ENCODE data around the gene CFAP47.
"Not testable (repeated sequence)": the region's sequence is repeated elsewhere in the genome, so short reads cannot be mapped to it uniquely, and the experiment has no call there.

DNA sequence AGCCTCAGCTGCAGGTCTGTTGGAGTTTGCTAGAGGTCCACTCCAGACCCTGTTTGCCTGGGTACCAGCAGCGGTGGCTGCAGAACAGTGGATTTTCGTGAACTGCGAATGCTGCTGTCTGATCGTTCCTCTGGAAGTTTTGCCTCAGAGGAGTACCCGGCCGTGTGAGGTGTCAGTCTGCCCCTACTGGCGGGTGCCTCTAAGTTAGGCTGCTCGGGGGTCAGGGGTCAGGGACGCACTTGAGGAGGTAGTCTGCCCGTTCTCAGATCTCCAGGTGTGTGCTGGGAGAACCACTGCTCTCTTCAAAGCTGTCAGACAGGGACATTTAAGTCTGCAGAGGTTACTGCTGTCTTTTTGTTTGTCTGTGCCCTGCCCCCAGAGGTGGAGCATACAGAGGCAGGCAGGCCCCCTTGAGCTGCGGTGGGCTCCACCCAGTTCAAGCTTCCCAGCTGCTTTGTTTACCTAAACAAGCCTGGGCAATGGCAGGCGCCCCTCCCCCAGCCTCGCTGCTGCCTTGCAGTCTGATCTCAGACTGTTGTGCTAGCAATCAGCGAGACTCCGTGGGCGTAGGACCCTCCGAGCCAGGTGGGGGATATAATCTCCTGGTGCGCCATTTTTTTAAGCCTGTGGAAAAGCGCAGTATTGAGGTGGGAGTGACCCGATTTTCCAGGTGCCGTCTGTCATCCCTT lies 315.4 kb downstream of the CFAP47 start:
- TF ChIP-seq MXI1 (IDR thresholded peaks at IDR 0.05; ENCODE audit: borderline replicate concordance, low read depth, low read length); POLR2A (IDR thresholded peaks at IDR 0.05; ENCODE audit: low read depth, low read length); FOS (IDR thresholded peaks at IDR 0.05; ENCODE audit: low read depth, low read length); RFX5 (IDR thresholded peaks at IDR 0.05; ENCODE audit: low read depth, low read length): not testable (repeated sequence)
- TF ChIP-seq, protein P1, sequence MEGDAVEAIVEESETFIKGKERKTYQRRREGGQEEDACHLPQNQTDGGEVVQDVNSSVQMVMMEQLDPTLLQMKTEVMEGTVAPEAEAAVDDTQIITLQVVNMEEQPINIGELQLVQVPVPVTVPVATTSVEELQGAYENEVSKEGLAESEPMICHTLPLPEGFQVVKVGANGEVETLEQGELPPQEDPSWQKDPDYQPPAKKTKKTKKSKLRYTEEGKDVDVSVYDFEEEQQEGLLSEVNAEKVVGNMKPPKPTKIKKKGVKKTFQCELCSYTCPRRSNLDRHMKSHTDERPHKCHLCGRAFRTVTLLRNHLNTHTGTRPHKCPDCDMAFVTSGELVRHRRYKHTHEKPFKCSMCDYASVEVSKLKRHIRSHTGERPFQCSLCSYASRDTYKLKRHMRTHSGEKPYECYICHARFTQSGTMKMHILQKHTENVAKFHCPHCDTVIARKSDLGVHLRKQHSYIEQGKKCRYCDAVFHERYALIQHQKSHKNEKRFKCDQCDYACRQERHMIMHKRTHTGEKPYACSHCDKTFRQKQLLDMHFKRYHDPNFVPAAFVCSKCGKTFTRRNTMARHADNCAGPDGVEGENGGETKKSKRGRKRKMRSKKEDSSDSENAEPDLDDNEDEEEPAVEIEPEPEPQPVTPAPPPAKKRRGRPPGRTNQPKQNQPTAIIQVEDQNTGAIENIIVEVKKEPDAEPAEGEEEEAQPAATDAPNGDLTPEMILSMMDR (conservative IDR thresholded peaks at IDR 0.05; ENCODE audit: low read depth, low read length), result not testable (repeated sequence)

Data from IMR-90 (cell line).